Activated T-helper 9 cell treated with anti-CD3 and anti-CD28 coated beads, Interleukin-2, amount 50 U/mL, for 16 hours (primary cell): ENCODE results near the gene CNN1.
"Not testable (repeated sequence)": the region's sequence is repeated elsewhere in the genome, so short reads cannot be mapped to it uniquely, and the experiment has no call there.

Experiments
- DNase-seq: peaks from one replicate; pipeline ENCODE4 v3.0.0-alpha.2; 2020; ENCODE audit warnings: low read depth

The CNN1 gene

GRCh38 chr19:11566164-11566563 is 27.5 kb downstream of the CNN1 start:
- DNase-seq: no peak

GRCh38 chr19:11570039-11570462 is 31.4 kb downstream of the CNN1 start:
- no peak for DNase-seq

- DNase-seq: not testable (repeated sequence)
Measured at GRCh38 chr19:11573354-11573753, 34.7 kb downstream of the CNN1 start.

- DNase-seq: not testable (repeated sequence)
Measured at GRCh38 chr19:11573763-11574162, 35.1 kb downstream of the CNN1 start.

GRCh38 chr19:11574689-11575088 is 36.0 kb downstream of the CNN1 start:
- DNase-seq: no peak

GRCh38 chr19:11576227-11576626 is 37.6 kb downstream of the CNN1 start:
- DNase-seq: no peak

GRCh38 chr19:11577451-11578257 is 39.0 kb downstream of the CNN1 start, which contains the start of gene ACP5:
TSS of gene ACP5 (minus strand) at chr19:11577645. CDS start at chr19:11577317, 328 bp downstream.
- no peak for DNase-seq

GRCh38 chr19:11578258-11579142 is 39.8 kb downstream of the CNN1 start:
- peak; percentile 9 for DNase-seq

GRCh38 chr19:11580116-11580515 is 41.5 kb downstream of the CNN1 start:
- no peak for DNase-seq

- no peak for DNase-seq
Measured at GRCh38 chr19:11581740-11582139, 43.1 kb downstream of the CNN1 start.

- no peak for DNase-seq
Measured at GRCh38 chr19:11586331-11586730, 47.7 kb downstream of the CNN1 start.

GRCh38 chr19:11587302-11587974 is 48.8 kb downstream of the CNN1 start:
- DNase-seq: peak; percentile 60

GRCh38 chr19:11587975-11588631 is 49.5 kb downstream of the CNN1 start:
- DNase-seq: no peak

GRCh38 chr19:11594084-11594483 is 55.4 kb downstream of the CNN1 start:
- DNase-seq: no peak

GRCh38 chr19:11596156-11596555 is 57.5 kb downstream of the CNN1 start:
- no peak for DNase-seq

- peak; percentile 95 for DNase-seq
Measured at GRCh38 chr19:11597202-11598102, 58.8 kb downstream of the CNN1 start, which contains the start of gene ZNF627. TSS of gene ZNF627 (plus strand) at chr19:11597483. CDS start at chr19:11597628, 145 bp downstream.

- DNase-seq: no peak
Measured at GRCh38 chr19:11598103-11598483, 59.4 kb downstream of the CNN1 start.

GRCh38 chr19:11598746-11599145 is 60.1 kb downstream of the CNN1 start:
- DNase-seq: no peak

- not testable (repeated sequence) for DNase-seq
Measured at GRCh38 chr19:11599704-11600103, 61.1 kb downstream of the CNN1 start.
